Stimulated activated CD8-positive, alpha-beta memory T cell treated with anti-CD3 and anti-CD28 coated beads, Interleukin-2, amount 100 ng/mL, for 48 hours (primary cell): ENCODE results near the gene SAE1.
A peak's percentile ranks its signal among the peaks of the same experiment; 100 is the strongest.

Experiments used
- DNase-seq, 2 donors: peaks; one replicate each; pipeline ENCODE4 v3.0.0-alpha.2; 2020; ENCODE audit warnings: low read depth in 2 of 2

SAE1 gene

GRCh38 chr19:47161876-47162489 lies 31.3 kb downstream of the SAE1 start:
- DNase-seq: no peak

- DNase-seq: no peak
These were observed 37.4 kb downstream of the SAE1 start for GRCh38 chr19:47168065-47168464.

- no peak for DNase-seq
These were observed 42.2 kb downstream of the SAE1 start for GRCh38 chr19:47172666-47173455.

GRCh38 chr19:47176071-47176626 lies 45.5 kb downstream of the SAE1 start:
- no peak for DNase-seq

- no peak for DNase-seq
These were observed 46.0 kb downstream of the SAE1 start for GRCh38 chr19:47176627-47177090.

- no peak for DNase-seq
These were observed 49.1 kb downstream of the SAE1 start for GRCh38 chr19:47179653-47180310.

GRCh38 chr19:47183601-47184000 lies 53.0 kb downstream of the SAE1 start:
- DNase-seq: no peak

GRCh38 chr19:47186446-47187334 lies 56.1 kb downstream of the SAE1 start:
- peak; percentile 65 to 69 for DNase-seq

GRCh38 chr19:47187335-47187655 lies 56.7 kb downstream of the SAE1 start:
- no peak for DNase-seq

- no peak for DNase-seq
These were observed 57.2 kb downstream of the SAE1 start for GRCh38 chr19:47187797-47188196.

- no peak for DNase-seq
These were observed 57.9 kb downstream of the SAE1 start for GRCh38 chr19:47188507-47189033.

- DNase-seq: peak; percentile 35 to 51
These were observed 59.6 kb downstream of the SAE1 start for GRCh38 chr19:47190167-47190727.

GRCh38 chr19:47195434-47195833 lies 64.8 kb downstream of the SAE1 start:
- no peak for DNase-seq

- DNase-seq: no peak
These were observed 66.5 kb downstream of the SAE1 start for GRCh38 chr19:47197141-47197540.

GRCh38 chr19:47200530-47200929 lies 69.9 kb downstream of the SAE1 start:
- no peak for DNase-seq

- no peak for DNase-seq
These were observed 72.6 kb downstream of the SAE1 start for GRCh38 chr19:47203254-47203653.

- no peak for DNase-seq
These were observed 78.9 kb downstream of the SAE1 start for GRCh38 chr19:47209319-47210179.

- DNase-seq: no peak
These were observed 79.5 kb downstream of the SAE1 start for GRCh38 chr19:47210180-47210490.

- DNase-seq: peak; percentile 58 to 63
These were observed 80.2 kb downstream of the SAE1 start for GRCh38 chr19:47210689-47211316.

- no peak for DNase-seq
These were observed 84.9 kb downstream of the SAE1 start for GRCh38 chr19:47215581-47215980.
